Muscle of back (tissue), 11 donors: ENCODE measurements around the gene SGO1. TPM values are rescaled to one million over a fixed set of nuclear protein-coding genes. Genes with fewer than 3 reads are reported as not detected.

ENCODE experiments used
- DNase-seq, 3 donors: peaks; one replicate each; pipeline versions ENCODE4 v3.0.0 to v3.0.0-alpha.2; 2013
- polyA plus RNA-seq, 10 donors: library from polyadenylated mRNA; unstranded; fragments of 120-200 nt; gene quantifications; one replicate each; pipeline ENCODE4 v1.2.1, GENCODE V29; 2013; ENCODE audit not compliant: insufficient read length in 10 of 10

The SGO1 gene
- polyA plus RNA-seq, 10 donors: 4.3 to 7.7 (median 5.6) TPM

- no peak for DNase-seq
Observed at GRCh38 chr3:20160230-20160629, 25.8 kb downstream of the SGO1 start.

DNA sequence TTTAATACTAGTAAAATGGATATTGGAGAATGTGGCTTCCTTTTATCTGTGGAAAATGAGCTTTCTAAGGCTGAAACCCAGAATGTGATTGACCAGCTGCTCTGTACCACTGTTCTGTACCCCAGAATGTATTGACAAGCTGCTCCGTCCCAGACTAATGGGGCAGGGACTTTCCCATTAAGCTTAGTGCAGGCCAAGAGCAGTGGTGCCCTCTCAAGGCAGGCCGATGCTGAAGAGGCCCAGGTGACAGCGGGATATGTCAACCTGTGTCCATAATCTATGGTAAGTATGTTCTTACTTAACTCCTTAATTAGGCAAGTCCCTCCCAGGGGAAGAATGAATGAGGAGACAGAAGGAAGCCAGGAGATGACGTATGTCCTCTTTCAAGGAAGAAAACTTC lies 31.1 kb downstream of the SGO1 start:
- no peak for DNase-seq

- no peak for DNase-seq
Observed at GRCh38 chr3:20154078-20154477, 31.9 kb downstream of the SGO1 start.

DNA sequence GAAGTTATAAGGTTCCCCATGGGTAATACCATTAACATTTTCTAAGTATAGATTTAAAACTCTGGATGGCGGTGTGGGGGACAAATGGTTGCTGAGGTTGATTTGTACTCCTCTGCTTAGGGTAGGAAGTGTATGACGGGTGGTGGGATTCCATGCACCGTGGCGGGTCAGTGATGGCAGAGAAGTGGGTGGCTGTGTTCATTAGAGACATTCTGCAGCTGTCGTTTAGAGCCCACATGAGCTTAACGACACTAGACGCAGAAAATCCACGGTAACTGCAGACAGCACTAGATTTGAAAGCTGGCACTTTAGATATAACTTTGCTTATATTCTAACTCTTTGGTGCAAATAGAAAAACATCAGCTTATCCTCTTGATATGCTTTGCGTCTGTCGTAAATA lies 37.5 kb downstream of the SGO1 start:
- DNase-seq: no peak

GRCh38 chr3:20147361-20147760 lies 38.6 kb downstream of the SGO1 start:
- no peak for DNase-seq

GRCh38 chr3:20146301-20146700 lies 39.7 kb downstream of the SGO1 start:
- no peak for DNase-seq

DNA sequence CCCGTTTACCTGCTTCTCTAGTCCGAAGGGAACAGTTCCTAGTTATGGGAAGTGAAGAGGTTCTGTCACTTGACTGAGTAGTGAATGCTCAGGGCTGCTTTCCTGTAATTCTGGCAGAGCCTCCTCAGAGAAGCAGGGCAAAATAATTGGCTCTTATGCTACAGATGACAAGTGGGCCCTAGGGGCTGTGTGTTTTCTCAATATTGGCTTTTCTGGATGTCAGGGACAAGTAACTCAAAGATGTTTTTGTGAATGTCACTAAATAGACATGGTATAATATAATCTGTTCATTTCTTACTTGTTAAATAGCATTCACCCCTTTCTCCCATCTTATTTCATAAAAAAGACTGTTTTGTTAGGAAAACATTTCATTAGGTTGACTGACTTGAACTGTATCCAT lies 40.1 kb downstream of the SGO1 start:
- no peak for DNase-seq

DNA sequence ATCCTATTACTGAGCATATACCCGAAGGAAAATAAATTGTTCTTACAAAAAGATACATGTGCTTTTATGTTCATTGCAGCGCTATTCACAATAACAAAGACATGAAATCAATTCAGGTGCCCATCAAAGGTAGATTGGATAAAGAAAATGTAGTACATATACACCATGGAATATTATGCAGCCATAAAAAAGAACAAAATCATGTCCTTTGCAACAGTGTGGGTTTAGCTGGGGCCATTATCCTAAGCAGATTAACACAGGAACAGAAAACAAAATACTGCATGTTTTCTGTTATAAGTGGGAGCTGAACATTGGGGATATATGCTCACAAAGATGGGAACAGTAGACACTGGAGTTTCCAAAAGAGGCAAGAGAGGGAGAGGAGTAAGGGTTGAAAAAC lies 42.5 kb downstream of the SGO1 start:
- no peak for DNase-seq

- DNase-seq: no peak
Observed at GRCh38 chr3:20142517-20142916, 43.5 kb downstream of the SGO1 start.

DNA sequence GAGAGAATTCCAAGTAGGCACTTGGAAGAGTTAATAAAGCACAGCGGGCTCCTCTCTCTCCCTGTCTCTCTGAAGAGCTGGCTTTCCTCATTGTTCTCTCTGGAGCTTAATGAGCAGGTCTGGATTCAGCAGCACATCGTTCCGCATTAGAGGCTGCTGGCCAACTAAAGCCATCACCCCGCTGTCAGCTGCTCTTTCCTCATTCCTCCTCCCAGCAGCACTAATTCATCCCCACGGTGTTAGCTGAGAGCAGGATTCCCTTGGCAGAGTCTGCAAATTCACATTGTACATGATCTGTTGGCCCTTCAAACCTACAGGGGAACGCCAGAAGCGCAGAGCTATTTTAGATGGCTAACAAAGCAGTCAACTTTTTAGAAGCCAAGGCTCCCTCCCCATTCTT lies 44.2 kb downstream of the SGO1 start:
- DNase-seq: peak; percentile 81 to 95 (median 89)

DNA sequence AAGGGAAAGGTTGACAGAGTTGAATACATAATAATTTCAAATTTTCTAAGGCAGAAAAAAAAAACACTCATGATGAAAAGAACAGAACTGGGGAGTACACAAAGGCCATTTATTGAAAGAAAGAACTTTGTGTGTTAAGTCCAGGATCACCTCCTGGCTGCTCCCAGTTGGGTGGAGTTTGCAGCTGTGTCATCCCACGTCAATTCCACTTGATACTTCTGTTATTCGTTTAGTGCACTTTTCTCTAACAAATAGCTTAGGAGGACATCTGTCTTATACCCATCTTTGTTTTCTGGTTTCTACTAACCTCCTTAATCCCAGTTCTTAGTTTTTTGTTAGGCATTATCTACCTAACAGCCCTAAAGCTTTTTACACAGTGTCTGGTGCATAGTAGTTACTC lies 44.7 kb downstream of the SGO1 start:
- DNase-seq: peak; percentile 58 to 85 (median 70)

- no peak for DNase-seq
Observed at GRCh38 chr3:20140881-20141280, 45.1 kb downstream of the SGO1 start.

DNA sequence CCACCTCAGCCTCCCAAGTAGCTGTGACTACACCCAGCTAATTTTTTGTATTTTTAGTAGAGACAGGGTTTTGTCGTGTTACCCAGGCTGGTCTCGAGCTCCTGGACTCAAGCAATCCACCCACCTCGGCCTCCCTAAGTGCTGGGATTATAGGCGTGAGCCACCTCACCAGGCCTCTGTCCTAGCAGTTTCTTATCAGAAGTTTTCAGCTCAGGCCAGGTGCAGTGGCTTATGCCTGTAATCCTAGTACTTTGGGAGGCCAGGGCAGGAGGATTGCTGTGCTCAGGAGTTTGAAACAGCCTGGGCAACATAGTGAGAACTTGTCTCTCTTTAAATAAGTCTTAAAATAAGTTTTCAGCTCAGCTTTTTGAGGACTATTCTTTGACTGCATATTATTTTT lies 48.4 kb downstream of the SGO1 start:
- no peak for DNase-seq

DNA sequence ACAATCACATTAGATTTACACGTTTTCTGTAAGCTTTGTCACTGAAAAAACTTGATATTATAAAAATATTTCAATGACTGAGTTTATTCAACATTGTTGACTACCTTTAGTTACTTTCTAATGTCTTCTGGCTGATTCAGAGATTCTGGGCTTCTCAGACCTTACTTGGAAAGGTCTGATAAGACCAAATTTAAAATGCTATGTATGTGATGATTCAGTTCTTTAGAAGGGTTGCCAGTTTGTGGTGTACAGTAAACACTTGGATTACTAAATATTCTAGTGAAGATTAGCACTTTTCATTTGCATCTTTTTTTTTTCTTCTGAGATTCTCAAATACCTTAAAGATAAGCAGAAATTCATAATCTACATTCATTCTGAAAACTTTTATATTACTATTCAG lies 49.8 kb downstream of the SGO1 start:
- DNase-seq: no peak

DNA sequence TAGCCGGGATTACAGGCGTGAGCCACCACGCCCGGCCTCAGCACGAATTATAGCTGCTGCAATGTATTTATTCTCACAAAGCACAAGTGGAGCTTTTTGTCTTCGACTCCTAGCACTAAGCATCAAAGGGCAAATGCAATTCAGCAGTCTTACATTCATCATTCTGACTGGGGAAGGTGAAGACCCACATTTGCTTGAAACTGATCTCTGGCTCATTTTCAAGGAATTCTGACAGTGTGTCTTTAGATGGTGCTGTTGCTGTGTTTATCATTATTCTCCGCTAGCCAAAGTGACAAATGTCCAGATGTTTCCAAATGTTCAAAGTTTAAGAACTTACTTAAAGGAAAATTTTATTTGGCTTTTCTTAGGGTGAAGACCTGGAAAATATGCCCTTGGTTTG lies 55.9 kb downstream of the SGO1 start:
- peak in 1 of 3 donors; percentile 41 for DNase-seq

DNA sequence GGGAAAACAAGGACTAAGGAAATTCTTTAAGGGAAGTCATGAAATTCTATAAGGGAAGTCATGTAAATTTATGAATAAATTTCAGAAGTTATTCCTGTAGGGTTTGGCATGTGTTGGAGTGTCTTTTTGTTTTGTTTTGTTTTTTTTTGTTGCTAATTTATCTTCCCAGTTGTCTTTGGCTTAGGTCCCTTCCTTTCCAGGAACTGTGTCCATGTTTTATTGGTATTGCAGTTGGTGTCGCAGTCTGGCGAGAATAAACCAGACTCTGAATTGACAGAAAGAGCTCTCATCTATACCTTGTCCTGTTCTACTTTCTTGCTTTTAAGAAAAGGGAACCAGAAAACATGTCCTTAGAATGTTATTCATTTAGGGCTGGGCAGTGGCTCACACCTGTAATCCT lies 57.6 kb downstream of the SGO1 start:
- DNase-seq: no peak

- DNase-seq: peak in 2 of 3 donors; percentile 24 to 57
Observed at GRCh38 chr3:20125897-20126296, 60.1 kb downstream of the SGO1 start.

DNA sequence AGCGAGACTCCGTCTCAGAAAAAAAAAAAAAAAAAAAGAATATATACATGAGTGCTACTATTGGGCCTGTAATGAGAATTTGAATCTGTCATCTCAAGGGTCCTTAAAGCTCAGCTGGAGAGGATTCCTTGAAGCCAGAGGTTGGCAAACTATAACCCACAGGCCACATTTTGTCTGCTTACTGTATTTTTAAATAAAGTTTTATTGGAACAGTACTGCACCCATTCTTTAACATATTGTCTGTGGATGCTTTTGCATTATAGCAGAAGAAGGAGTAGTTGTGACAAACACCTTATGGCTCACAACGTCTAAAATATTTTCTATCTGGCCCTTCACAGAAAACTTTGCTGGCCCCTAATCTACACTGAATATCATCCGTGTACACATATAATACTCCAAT lies 60.7 kb downstream of the SGO1 start:
- no peak for DNase-seq

DNA sequence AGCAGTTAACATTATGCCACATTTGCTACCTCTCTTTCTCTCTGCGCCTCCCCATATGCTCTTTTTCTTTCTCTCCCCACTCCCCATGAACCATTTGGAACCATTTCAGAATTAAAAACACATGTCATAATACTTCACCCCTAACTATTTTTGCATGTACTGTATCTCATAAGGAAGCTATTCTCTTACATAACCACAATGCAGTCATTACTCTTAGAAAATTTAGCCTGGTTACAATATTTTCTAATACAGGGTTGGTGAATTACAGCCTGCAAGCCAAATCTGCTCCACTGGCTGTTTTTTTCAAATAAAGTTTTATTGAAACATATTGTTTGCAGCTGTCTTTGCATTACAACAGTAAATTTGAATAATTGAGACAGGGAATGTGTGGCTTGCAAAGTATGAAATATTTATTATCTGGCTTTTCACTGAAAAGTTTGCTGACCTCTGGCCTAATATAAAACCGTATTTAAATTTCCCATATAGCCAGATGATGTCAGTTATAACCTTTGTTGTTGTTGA lies 62.8 kb downstream of the SGO1 start:
- DNase-seq: no peak

- DNase-seq: no peak
Observed at GRCh38 chr3:20121088-20121487, 64.9 kb downstream of the SGO1 start.
